ENCODE results near the gene ZFHX3.
A peak's percentile ranks its signal among the peaks of the same experiment; 100 is the strongest.

Gene ZFHX3

GRCh38 chr16:72840631-72841381, 207.1 kb downstream of the ZFHX3 start:
- DNase-seq: no peak

- no peak for DNase-seq
These were observed 209.0 kb downstream of the ZFHX3 start for GRCh38 chr16:72838951-72839350.

GRCh38 chr16:72838586-72838910, 209.4 kb downstream of the ZFHX3 start:
- no peak for DNase-seq

- DNase-seq: no peak
These were observed 209.9 kb downstream of the ZFHX3 start for GRCh38 chr16:72837846-72838585.

- no peak for DNase-seq
These were observed 210.9 kb downstream of the ZFHX3 start for GRCh38 chr16:72836985-72837384.

- no peak for DNase-seq
These were observed 211.7 kb downstream of the ZFHX3 start for GRCh38 chr16:72836181-72836580.

GRCh38 chr16:72835086-72835485, 212.8 kb downstream of the ZFHX3 start:
- DNase-seq: no peak

- no peak for DNase-seq
These were observed 213.4 kb downstream of the ZFHX3 start for GRCh38 chr16:72834499-72834898.

GRCh38 chr16:72833969-72834368, 214.0 kb downstream of the ZFHX3 start:
- DNase-seq: no peak

GRCh38 chr16:72833482-72833881, 214.4 kb downstream of the ZFHX3 start:
- no peak for DNase-seq

- peak; percentile 49 for DNase-seq
These were observed 215.2 kb downstream of the ZFHX3 start for GRCh38 chr16:72832621-72833248.

GRCh38 chr16:72829846-72830775, 217.8 kb downstream of the ZFHX3 start:
- no peak for DNase-seq

GRCh38 chr16:72827866-72828265, 220.1 kb downstream of the ZFHX3 start:
- DNase-seq: no peak

- DNase-seq: no peak
These were observed 221.9 kb downstream of the ZFHX3 start for GRCh38 chr16:72825912-72826621.

- DNase-seq: no peak
These were observed 223.2 kb downstream of the ZFHX3 start for GRCh38 chr16:72824761-72825160.

- no peak for DNase-seq
These were observed 223.9 kb downstream of the ZFHX3 start for GRCh38 chr16:72824027-72824426.

- DNase-seq: no peak
These were observed 226.6 kb downstream of the ZFHX3 start for GRCh38 chr16:72821185-72821950.

GRCh38 chr16:72819345-72819744, 228.6 kb downstream of the ZFHX3 start:
- DNase-seq: no peak

- no peak for DNase-seq
These were observed 229.6 kb downstream of the ZFHX3 start for GRCh38 chr16:72818236-72818845.

GRCh38 chr16:72815348-72816318, 232.3 kb downstream of the ZFHX3 start:
- no peak for DNase-seq

Data from activated effector memory CD4-positive, alpha-beta T cell treated with Interleukin-2 at 50 U/mL for 16 hours (primary cell).